Left lung (tissue), 10 donors: ENCODE data around the gene PTPN22. TPM values are rescaled to one million over a fixed set of nuclear protein-coding genes. Genes with fewer than 3 reads are reported as not detected.
A peak's percentile ranks its signal among the peaks of the same experiment; 100 is the strongest.

Experiments used
- ATAC-seq: fragments of 200-7000 bp; cut with Tn5 transposase; one replicate; pipeline ENCODE4 v1.9.1; 2020; ENCODE audit warnings: moderate library complexity
- DNase-seq, 4 donors: peaks; one replicate each; pipeline ENCODE4 v3.0.0-alpha.2; 2013 to 2020
- H3K27ac ChIP-seq, 2 donors: fragments of 200-600 bp; sonication (generic) in 1 of 2; one replicate each; pipeline versions ENCODE4 v1.5.0 to v1.8.0; 2020 to 2021
- H3K27me3 ChIP-seq, 2 donors: fragments of 200-600 bp; sonication (generic) in 1 of 2; one replicate each; pipeline versions ENCODE4 v1.5.0 to v1.8.0; 2020 to 2021
- H3K36me3 ChIP-seq, 2 donors: fragments of 200-600 bp; sonication (generic) in 1 of 2; one replicate each; pipeline versions ENCODE4 v1.5.0 to v1.8.0; 2020 to 2021
- H3K4me1 ChIP-seq, 2 donors: fragments of 200-600 bp; one replicate each; pipeline ENCODE4 v1.8.0; 2021
- H3K4me3 ChIP-seq, 2 donors: fragments of 200-600 bp; sonication (generic) in 1 of 2; one replicate each; pipeline versions ENCODE4 v1.5.0 to v1.8.0; 2020 to 2021; ENCODE audit warnings: mild to moderate bottlenecking in 1 of 2
- H3K9me3 ChIP-seq, 2 donors: fragments of 200-600 bp; sonication (generic) in 1 of 2; one replicate each; pipeline versions ENCODE4 v1.5.0 to v1.8.0; 2020 to 2021
- intact Hi-C, 2 donors: fragments of 100-400 bp; cut with DNase I; formaldehyde crosslinking; loops; one replicate each; pipeline versions ENCODE4 v1.11.2 to v1.14.2; 2022
- polyA plus RNA-seq, 6 donors: library from polyadenylated mRNA; unstranded; fragments of 120-200 nt; gene quantifications; one replicate each; pipeline ENCODE4 v1.2.1, GENCODE V29; 2013; ENCODE audit not compliant: insufficient read length in 6 of 6
- total RNA-seq, 2 donors: library from RNA; stranded (reverse); fragmentation: NEBNext Ultra II Directional; extraction: Animal tissue kit (Norgen Biotek cat#: 25700); gene quantifications; one replicate each; pipeline ENCODE4 v1.2.1, GENCODE V29; 2021
- TF ChIP-seq, protein P1 (sequence below), 2 donors: fragments of 200-600 bp; sonication (generic) in 1 of 2; IDR thresholded peaks; one replicate each; pipeline versions ENCODE4 v1.5.0 to v1.8.0; 2021; ENCODE audit warnings: antibody characterized with exemption in 2 of 2
- donor health status: DM: no; HTN: yes; CAD: no.
- donor health status: DM: no; HTN: no; CAD: no.

PTPN22 gene
- total and polyA plus RNA-seq, 8 donors: 0.62 to 10.0 (median 0.93) TPM

GRCh38 chr1:113846391-113847035 lies 25.0 kb downstream of the PTPN22 start:
- TF ChIP-seq, protein P1, sequence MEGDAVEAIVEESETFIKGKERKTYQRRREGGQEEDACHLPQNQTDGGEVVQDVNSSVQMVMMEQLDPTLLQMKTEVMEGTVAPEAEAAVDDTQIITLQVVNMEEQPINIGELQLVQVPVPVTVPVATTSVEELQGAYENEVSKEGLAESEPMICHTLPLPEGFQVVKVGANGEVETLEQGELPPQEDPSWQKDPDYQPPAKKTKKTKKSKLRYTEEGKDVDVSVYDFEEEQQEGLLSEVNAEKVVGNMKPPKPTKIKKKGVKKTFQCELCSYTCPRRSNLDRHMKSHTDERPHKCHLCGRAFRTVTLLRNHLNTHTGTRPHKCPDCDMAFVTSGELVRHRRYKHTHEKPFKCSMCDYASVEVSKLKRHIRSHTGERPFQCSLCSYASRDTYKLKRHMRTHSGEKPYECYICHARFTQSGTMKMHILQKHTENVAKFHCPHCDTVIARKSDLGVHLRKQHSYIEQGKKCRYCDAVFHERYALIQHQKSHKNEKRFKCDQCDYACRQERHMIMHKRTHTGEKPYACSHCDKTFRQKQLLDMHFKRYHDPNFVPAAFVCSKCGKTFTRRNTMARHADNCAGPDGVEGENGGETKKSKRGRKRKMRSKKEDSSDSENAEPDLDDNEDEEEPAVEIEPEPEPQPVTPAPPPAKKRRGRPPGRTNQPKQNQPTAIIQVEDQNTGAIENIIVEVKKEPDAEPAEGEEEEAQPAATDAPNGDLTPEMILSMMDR (IDR thresholded peaks at IDR 0.05): no peak
- intact Hi-C loops: loop anchor here in 1 of 2 donors (5.0 kb wide), 1 partner anchor 56 kb away; the partner anchor contains the start of gene AP4B1
- H3K4me1 ChIP-seq: peaks cover 0 to 9% of the 10 kb centered on the region in 2 donors
- no peak overlapping the region for H3K4me3 ChIP-seq
- no peaks in the 10 kb centered on the region for H3K27me3 ChIP-seq
- DNase-seq (no peak), ATAC-seq (no peak)
- H3K9me3 ChIP-seq: no peaks in the 10 kb centered on the region
- no peaks in the 10 kb centered on the region for H3K36me3 ChIP-seq
- no peak overlapping the region for H3K27ac ChIP-seq

DNA sequence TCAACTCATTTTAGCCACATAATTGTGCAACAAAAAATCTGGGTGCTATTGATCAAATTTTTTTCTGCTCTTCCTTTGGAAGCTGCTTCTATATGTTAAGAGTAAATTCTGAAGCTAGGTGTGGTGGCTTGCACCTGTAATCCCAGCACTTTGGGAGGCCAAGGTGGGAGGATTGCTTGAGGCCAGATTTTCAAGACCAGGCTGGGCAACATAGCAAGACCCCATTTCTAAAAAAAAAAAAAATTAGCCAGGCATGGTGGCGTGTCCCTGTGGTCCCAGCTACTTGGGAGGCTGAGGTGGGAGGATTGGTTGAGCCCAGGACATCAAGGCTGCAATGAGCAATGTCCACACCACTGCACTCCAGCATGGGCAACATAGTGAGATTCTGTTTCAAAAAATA lies 35.0 kb downstream of the PTPN22 start:
- H3K4me3 ChIP-seq: no peak overlapping the region
- DNase-seq (no peak), ATAC-seq (no peak)
- H3K27me3 ChIP-seq: no peaks in the 10 kb centered on the region
- peaks cover 0 to 10% of the 10 kb centered on the region in 2 donors for H3K36me3 ChIP-seq
- intact Hi-C loops: no loop called here
- H3K4me1 ChIP-seq: peaks cover 0 to 5% of the 10 kb centered on the region in 2 donors
- TF ChIP-seq, protein P1 (IDR thresholded peaks at IDR 0.05): no peak
- no peak overlapping the region for H3K27ac ChIP-seq
- no peaks in the 10 kb centered on the region for H3K9me3 ChIP-seq

- H3K36me3 ChIP-seq: peaks cover 0 to 13% of the 10 kb centered on the region in 2 donors
- no peak overlapping the region for H3K27ac ChIP-seq
- TF ChIP-seq, protein P1 (IDR thresholded peaks at IDR 0.05): peak; percentile 32 to 47
- peak in 2 of 4 donors; percentile 42 to 65 for DNase-seq
- H3K27me3 ChIP-seq: no peaks in the 10 kb centered on the region
- no peaks in the 10 kb centered on the region for H3K9me3 ChIP-seq
- intact Hi-C loops: no loop called here
- peak; percentile 54 for ATAC-seq
- peaks cover 0 to 5% of the 10 kb centered on the region in 2 donors for H3K4me1 ChIP-seq
- H3K4me3 ChIP-seq: no peak overlapping the region
Measured at GRCh38 chr1:113835686-113836290, 35.7 kb downstream of the PTPN22 start.

- TF ChIP-seq, protein P1 (IDR thresholded peaks at IDR 0.05): no peak
- intact Hi-C loops: no loop called here
- no peak for ATAC-seq
Measured at GRCh38 chr1:113834716-113835115, 36.8 kb downstream of the PTPN22 start.

DNA sequence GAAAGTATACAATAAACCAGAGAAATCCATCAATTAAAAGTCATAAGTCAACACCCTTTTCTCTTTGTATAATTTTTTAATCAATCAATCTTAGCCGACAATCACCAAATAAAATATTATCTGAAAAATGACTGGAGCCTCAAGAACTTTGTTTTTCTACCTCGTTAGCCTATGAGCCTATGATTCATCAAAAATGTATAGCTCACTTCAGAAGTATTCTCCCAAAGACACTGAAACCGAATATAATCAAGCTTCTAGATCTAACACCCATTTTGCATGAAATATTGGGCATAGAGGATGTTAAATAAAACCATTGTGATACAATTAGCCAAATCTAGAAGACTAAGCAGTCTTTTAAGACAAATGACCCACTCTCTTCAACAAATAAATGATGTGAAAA lies 41.5 kb downstream of the PTPN22 start:
- no peak for DNase-seq
- H3K9me3 ChIP-seq: no peaks in the 10 kb centered on the region
- ATAC-seq: no peak
- H3K4me3 ChIP-seq: no peak overlapping the region
- peaks cover 0 to 36% of the 10 kb centered on the region in 2 donors for H3K36me3 ChIP-seq
- no peaks in the 10 kb centered on the region for H3K4me1 ChIP-seq
- intact Hi-C loops: no loop called here
- TF ChIP-seq, protein P1 (IDR thresholded peaks at IDR 0.05): no peak
- H3K27ac ChIP-seq: no peak overlapping the region
- H3K27me3 ChIP-seq: no peaks in the 10 kb centered on the region

More at GRCh38 chr1:113834716-113835115, 36.8 kb downstream of the PTPN22 start:
- peaks cover 0 to 13% of the 10 kb centered on the region in 2 donors for H3K36me3 ChIP-seq
- DNase-seq: no peak
- no peaks in the 10 kb centered on the region for H3K9me3 ChIP-seq
- peaks cover 0 to 5% of the 10 kb centered on the region in 2 donors for H3K4me1 ChIP-seq
- H3K4me3 ChIP-seq: no peak overlapping the region
- no peaks in the 10 kb centered on the region for H3K27me3 ChIP-seq
- H3K27ac ChIP-seq: no peak overlapping the region
